ENCODE measurements around the gene GALNT2. TPM values are rescaled to one million over a fixed set of nuclear protein-coding genes. Genes with fewer than 3 reads are reported as not detected.

The GALNT2 gene
- total RNA-seq, 4 donors from 2014 or later: 47.9 to 78.6 (median 60.0) TPM

DNA sequence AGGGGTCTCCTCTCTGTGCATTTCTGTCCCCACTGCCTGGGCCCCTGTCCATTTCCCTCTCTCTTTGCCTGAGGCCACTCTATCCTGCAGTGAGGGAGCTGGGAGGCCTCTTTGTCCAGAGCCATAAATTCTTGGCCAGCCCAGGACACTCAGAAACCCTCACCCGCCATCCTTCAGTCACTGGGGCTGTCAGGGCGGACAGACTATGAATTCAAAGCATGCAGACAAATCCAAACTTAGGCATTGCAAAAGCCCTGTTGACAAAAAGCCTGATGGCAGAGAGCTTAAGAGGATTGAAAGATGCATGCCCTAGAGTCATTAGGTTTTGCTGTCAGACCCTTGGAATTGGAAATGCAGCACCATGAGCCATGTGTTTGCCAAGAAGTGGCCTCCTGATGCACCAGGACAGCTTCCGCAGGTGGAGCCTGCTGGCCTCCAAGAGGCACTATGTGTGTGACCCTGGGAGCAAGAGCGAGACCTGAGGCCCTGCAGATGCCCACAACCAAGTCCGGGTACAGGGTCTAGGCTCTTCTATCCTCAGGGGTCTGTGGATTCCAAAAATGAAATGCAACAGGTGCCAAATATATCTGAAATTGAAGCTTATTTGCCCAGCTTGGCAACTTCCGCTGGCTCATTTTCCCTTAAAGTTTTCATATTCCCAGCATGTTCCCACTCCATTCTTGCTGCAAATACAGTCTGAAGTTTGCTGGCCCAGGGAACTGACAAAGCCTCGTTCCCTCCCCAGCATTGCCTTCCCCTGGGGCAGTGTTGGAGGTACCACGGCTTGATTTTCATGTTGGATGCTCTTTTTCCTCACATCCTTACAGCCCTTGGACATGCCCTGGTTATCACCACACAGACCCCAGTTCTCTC lies 181.2 kb downstream of the GALNT2 start:
- H3K9me3 ChIP-seq: no peaks in the 10 kb centered on the region
- peaks cover 0 to 83% (median 8%) of the 10 kb centered on the region in 3 donors for H3K36me3 ChIP-seq
- DNase-seq (ENCODE audit: low spot score in 2 of 2): no peak
- H3K27ac ChIP-seq: peak overlapping the region in 2 of 4 donors; percentile 44 to 53
- 80 to 81% methylated on average over 8 of the region's 8 CpGs for WGBS, 2 donors
- TF ChIP-seq EP300 (IDR thresholded peaks at IDR 0.05): no peak
- TF ChIP-seq POLR2A (IDR thresholded peaks at IDR 0.05): no peak
- TF ChIP-seq CTCF (IDR thresholded peaks at IDR 0.05): no peak
- peaks cover 0 to 34% (median 7%) of the 10 kb centered on the region in 4 donors for H3K4me1 ChIP-seq
- H3K27me3 ChIP-seq: no peaks in the 10 kb centered on the region
- no peak overlapping the region for H3K4me3 ChIP-seq

DNA sequence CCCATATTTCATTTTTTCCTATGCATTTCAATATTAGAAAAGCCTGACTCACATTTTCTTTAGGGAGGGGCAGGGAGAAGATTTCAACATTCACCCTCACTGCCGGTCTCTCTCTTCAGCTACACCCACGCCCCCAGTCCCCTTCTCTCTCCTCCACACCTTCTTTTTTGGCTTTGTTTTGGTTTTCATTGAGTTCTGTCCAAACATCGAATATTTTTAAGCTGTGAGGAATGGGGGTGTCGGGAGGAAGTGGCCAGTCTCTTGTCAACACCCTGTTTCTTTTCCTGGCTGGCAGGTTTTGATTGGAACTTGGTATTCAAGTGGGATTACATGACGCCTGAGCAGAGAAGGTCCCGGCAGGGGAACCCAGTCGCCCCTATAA lies 181.8 kb downstream of the GALNT2 start:
- Histone ChIP-seq H3K4me3 (no peak overlapping the region), H3K9me3 (no peaks in the 10 kb centered on the region), H3K27me3 (no peaks in the 10 kb centered on the region), H3K4me1 (peaks cover 0 to 34% (median 7%) of the 10 kb centered on the region in 4 donors), H3K27ac (peak overlapping the region in 2 of 4 donors; percentile 44 to 53), H3K36me3 (peaks cover 0 to 83% (median 8%) of the 10 kb centered on the region in 3 donors)
- DNase-seq (ENCODE audit: low spot score in 2 of 2): no peak
- TF ChIP-seq CTCF (IDR thresholded peaks at IDR 0.05): no peak
- TF ChIP-seq EP300 (IDR thresholded peaks at IDR 0.05): no peak
- TF ChIP-seq POLR2A (IDR thresholded peaks at IDR 0.05): no peak
- 55 to 62% methylated on average over 7 of the region's 7 CpGs for WGBS, 2 donors

DNA sequence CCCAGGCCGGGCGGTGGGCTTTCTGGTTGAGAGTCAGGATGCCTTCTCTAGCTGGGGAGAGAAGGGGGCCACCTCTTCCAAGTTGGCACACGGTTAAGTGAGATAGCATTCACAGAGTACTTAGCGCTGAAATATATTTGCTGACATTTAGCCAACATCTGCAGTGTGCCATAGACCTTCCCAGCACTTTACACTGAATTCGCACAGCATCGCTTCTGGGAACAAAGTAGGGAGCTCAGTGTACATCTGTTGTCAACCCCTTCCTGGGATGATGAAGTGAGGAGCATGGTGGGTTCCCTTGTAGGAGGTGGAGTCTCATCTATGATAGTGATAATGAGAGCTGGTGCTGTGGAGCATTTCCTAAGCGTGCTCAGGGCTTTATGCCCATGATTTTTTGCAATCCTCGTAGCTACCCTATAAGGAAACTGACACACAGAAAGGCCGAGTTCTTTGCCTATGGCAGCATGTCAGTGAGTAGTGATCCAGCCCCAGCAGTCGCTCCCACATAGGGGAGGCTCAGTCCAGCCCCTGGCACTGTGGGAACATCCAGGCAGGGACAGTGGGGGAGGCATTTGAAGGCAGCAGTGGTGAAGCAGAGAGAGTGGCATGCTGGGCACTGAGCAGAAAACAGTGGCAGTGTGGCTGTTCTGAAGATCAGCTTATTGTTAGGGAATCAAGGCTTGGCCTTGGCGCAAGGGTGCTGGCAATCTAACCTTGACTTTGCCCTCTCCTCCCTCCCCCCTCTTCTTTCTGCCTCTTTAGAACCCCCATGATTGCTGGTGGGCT lies 182.8 kb downstream of the GALNT2 start:
- Histone ChIP-seq H3K4me1 (peaks cover 0 to 34% (median 7%) of the 10 kb centered on the region in 4 donors), H3K4me3 (no peak overlapping the region), H3K36me3 (peaks cover 0 to 81% (median 8%) of the 10 kb centered on the region in 3 donors), H3K9me3 (no peaks in the 10 kb centered on the region), H3K27ac (peak overlapping the region in 2 of 4 donors; percentile 44 to 53), H3K27me3 (no peaks in the 10 kb centered on the region)
- 75 to 85% methylated on average over 10 to 11 of the region's 11 CpGs for WGBS, 2 donors
- no peak for DNase-seq (ENCODE audit: low spot score in 2 of 2)
- TF ChIP-seq CTCF (IDR thresholded peaks at IDR 0.05) (no peak), EP300 (IDR thresholded peaks at IDR 0.05) (peak in 1 of 2 donors; percentile 38)

GRCh38 chr1:230250666-230251065 lies 183.6 kb downstream of the GALNT2 start:
- WGBS, 2 donors: 42% methylated on average over 8 of the region's 8 CpGs
- Histone ChIP-seq H3K4me1 (peaks cover 0 to 34% (median 7%) of the 10 kb centered on the region in 4 donors), H3K4me3 (no peak overlapping the region), H3K36me3 (peaks cover 0 to 81% (median 8%) of the 10 kb centered on the region in 3 donors), H3K27ac (peak overlapping the region in 2 of 4 donors; percentile 44 to 53), H3K9me3 (no peaks in the 10 kb centered on the region), H3K27me3 (no peaks in the 10 kb centered on the region)
- no peak for TF ChIP-seq EP300 (IDR thresholded peaks at IDR 0.05)
- no peak for DNase-seq (ENCODE audit: low spot score in 2 of 2)

- DNase-seq (ENCODE audit: low spot score in 2 of 2): no peak
- H3K36me3 ChIP-seq: peaks cover 0 to 81% (median 11%) of the 10 kb centered on the region in 3 donors
- 77 to 82% methylated on average over 8 of the region's 8 CpGs for WGBS, 2 donors
Observed at GRCh38 chr1:230251644-230252191, 184.7 kb downstream of the GALNT2 start.

More at GRCh38 chr1:230251644-230252191, 184.7 kb downstream of the GALNT2 start:
- TF ChIP-seq POLR2A (IDR thresholded peaks at IDR 0.05): no peak
- TF ChIP-seq EP300 (IDR thresholded peaks at IDR 0.05): no peak
- no peak for TF ChIP-seq CTCF (IDR thresholded peaks at IDR 0.05)
- peaks cover 0 to 34% (median 7%) of the 10 kb centered on the region in 4 donors for H3K4me1 ChIP-seq
- no peaks in the 10 kb centered on the region for H3K9me3 ChIP-seq
- H3K27me3 ChIP-seq: no peaks in the 10 kb centered on the region
- no peak overlapping the region for H3K4me3 ChIP-seq
- peak overlapping the region in 2 of 4 donors; percentile 15 to 53 for H3K27ac ChIP-seq

Measured in tibial nerve (tissue), 4 donors.